HAP-1 (cell line): ENCODE results near the gene MLEC.
"Not testable (repeated sequence)": the region's sequence is repeated elsewhere in the genome, so short reads cannot be mapped to it uniquely, and the experiment has no call there.

Source experiments
- DNase-seq, 2 experiments: peaks; one replicate each; pipeline ENCODE4 v3.0.0-alpha.2; 2016 to 2020; ENCODE audit warnings: low spot score in 2 of 2
- H3K27me3 ChIP-seq: fragments of 250-450 bp; sonication (Bioruptor Pico); 2 replicates; pipeline ENCODE4 v1.5.1; 2020; ENCODE audit warnings: low read depth, mild to moderate bottlenecking, moderate library complexity
- H3K36me3 ChIP-seq: fragments of 250-450 bp; sonication (Bioruptor Pico); replicated peaks from 2 replicates; pipeline ENCODE4 v1.5.1; 2020; ENCODE audit warnings: mild to moderate bottlenecking
- H3K4me1 ChIP-seq: fragments of 250-450 bp; sonication (Bioruptor Pico); 2 replicates; pipeline ENCODE4 v1.5.1; 2020; ENCODE audit warnings: mild to moderate bottlenecking
- H3K4me3 ChIP-seq: fragments of 250-450 bp; sonication (Bioruptor Pico); 2 replicates; pipeline ENCODE4 v1.5.1; 2020; ENCODE audit warnings: mild to moderate bottlenecking, moderate library complexity
- H3K9me3 ChIP-seq: fragments of 250-450 bp; sonication (Bioruptor Pico); 2 replicates; pipeline ENCODE4 v1.5.1; 2020; ENCODE audit warnings: mild to moderate bottlenecking, moderate library complexity
- in situ Hi-C: fragments of 300-500 bp; cut with MboI; formaldehyde crosslinking; loops from 3 replicates; pipeline ENCODE4 v1.14.3; 2020; ENCODE audit warnings: low sequenced_read_pairs, inconsistent platforms, mixed read lengths

The MLEC gene

DNA sequence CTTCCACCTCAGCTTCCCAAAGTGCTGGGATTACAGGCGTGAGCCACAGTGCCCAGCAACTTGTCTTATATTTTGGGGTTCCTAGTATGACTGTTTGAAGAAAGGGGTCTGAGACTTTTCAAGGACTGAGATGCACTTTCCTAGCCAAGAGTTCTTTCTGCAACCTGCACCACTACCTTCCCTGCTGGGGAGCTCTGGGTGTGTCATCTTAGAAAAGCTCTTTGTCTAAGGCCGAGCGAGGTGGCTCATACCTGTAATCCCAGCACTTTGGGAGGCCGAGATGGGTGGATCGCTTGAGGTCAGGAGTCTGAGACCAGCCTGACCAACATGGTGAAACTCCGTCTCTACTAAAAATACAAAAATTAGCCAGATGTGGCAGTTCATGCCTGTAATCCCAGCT is 16.7 kb upstream of the MLEC start:
- H3K9me3 ChIP-seq, H3K36me3 ChIP-seq, H3K27me3 ChIP-seq, in situ Hi-C loops, DNase-seq, H3K4me3 ChIP-seq: not testable (repeated sequence)
- H3K4me1 ChIP-seq = peaks cover 17% of the 10 kb centered on the region

DNA sequence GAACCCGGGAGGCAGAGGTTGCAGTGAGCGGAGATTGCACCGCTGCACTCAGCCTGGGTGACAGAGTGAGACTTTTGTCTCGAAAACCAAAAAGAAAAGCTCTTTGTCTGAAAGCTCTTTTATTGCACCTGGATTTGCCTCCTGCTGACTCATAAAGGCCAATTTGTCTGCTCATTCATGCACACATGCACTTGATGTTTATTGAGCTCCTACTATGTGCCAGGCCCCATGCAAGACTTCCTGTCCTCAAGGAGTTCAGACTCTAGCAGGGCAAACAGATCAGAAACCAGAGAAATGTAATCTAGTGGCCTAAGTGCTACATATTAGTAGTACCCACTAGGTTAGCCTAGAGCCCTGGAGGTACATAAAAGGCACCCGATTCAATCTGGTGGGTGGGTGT is 16.3 kb upstream of the MLEC start:
- no peak overlapping the region for H3K4me3 ChIP-seq
- H3K36me3 ChIP-seq = no peaks in the 10 kb centered on the region
- no peaks in the 10 kb centered on the region for H3K27me3 ChIP-seq
- H3K9me3 ChIP-seq = no peaks in the 10 kb centered on the region
- no peak for DNase-seq
- in situ Hi-C loops = no loop called here
- peaks cover 17% of the 10 kb centered on the region for H3K4me1 ChIP-seq

DNA sequence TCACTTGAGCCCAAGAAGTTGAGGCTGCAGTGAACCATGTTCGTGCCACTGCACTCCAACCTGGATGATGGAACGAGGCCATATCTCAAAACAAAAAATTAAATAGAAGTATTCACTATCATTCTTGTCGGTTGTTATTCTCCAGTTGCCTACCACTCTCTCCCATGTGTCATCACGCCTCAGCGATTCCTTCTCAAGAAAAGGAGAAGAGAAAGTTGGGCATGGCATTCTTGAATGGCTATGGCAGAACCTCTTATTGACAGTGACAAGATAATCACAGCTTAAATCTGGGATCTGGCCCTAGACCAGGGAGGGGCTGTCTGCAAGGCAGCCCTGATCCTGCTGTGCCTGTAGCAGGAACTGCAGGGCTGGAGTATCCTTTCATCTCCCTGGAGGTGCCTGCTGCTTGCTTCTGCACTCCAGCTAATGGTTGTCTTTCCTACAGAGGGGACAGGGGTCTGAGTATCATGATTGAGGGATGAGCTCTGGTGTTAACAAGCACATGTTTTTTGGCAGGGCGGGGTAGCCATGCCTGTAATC is 12.8 kb upstream of the MLEC start:
- no peak overlapping the region for H3K4me3 ChIP-seq
- H3K27me3 ChIP-seq = no peaks in the 10 kb centered on the region
- no peaks in the 10 kb centered on the region for H3K36me3 ChIP-seq
- no peaks in the 10 kb centered on the region for H3K9me3 ChIP-seq
- DNase-seq = no peak
- H3K4me1 ChIP-seq = peaks cover 6% of the 10 kb centered on the region
- in situ Hi-C loops = no loop called here

DNA sequence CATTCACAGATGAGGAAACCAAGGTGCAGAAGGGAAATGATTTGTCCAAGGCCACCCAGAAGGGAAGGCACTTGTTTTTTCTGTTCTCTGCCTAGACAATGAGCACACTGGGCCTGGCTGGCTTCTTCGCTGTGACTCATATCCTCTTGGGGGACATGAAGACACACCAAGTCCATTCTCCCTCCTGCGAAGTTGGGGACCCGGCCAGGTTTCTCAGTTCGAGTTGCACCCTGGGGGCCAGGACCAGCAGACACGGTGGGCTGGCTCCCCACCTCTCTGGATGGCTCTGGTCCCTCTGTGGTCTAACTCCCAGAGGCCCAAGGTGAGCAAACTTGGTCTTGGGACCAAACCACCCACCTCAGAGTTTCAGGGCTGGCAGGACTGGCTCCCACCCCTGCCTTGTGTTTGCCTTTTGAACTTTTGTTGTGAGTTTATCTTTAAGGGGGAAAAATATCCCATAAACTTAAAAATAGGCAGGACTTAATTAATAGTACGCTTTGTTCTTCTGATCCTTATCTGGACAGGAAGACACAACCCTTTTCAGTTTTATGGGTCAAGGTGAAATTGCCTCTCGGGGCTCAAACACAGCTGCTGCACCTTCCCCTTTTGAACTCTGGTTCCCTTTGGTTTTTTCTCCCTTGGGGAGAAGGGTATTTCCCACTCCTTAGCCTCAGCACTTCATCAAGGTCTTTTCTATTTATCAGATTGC is 9.0 kb upstream of the MLEC start:
- in situ Hi-C loops = no loop called here
- Histone ChIP-seq H3K27me3 (no peaks in the 10 kb centered on the region), H3K4me3 (no peak overlapping the region), H3K9me3 (no peaks in the 10 kb centered on the region), H3K4me1 (no peaks in the 10 kb centered on the region), H3K36me3 (no peaks in the 10 kb centered on the region)
- no peak for DNase-seq

DNA sequence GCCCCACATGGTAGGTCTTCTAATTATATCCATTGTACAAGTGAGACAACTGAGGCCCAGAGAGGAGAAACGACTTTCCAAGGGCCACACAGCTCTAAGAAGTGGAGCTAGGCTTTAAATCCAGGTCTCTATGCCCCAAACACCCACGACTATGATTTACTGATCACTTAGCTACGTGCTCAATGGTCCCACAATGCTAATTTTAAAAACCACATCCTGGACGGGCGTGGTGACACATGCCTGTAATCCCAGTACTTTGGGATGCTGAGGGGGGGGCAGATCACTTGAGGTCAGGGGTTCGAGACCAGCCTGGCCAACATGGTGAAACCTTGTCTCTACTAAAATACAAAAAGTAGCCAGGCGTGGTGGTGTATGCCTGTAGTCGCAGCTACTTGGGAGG is 8.4 kb upstream of the MLEC start:
- Histone ChIP-seq H3K4me3 (no peak overlapping the region), H3K4me1 (no peaks in the 10 kb centered on the region), H3K36me3 (no peaks in the 10 kb centered on the region)

DNA sequence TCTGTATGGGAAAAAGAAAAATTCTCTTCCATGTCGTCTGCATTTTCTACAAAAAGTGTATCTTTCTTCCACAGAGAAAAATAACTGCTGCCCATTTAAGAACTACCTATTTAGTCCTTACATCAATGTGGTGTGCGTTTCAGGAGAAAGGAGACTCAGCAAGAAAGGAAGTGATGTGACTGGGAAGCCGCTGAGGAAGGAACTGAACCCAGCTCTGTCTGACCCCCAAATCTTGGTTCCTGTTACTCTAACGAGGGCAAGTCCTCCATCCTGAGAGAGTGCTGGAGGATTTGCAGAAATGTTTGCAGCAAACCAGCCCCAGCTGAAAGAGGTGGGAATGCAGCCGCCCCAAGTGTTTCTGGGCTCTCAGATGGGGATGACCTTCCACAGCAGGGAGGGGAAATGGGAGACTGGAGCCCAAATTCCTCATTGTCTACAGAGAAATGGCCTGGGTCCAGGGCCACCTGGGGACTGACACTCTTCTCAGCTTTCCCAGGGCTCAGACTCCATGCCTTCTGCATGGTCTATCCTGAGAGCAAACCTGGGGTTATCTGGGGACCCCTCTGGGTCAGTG is 6.7 kb upstream of the MLEC start:
- DNase-seq = no peak
- in situ Hi-C loops = no loop called here
- Histone ChIP-seq H3K9me3 (no peaks in the 10 kb centered on the region), H3K4me3 (no peak overlapping the region), H3K36me3 (no peaks in the 10 kb centered on the region), H3K27me3 (no peaks in the 10 kb centered on the region), H3K4me1 (no peaks in the 10 kb centered on the region)

More for the DNA sequence above, 8.4 kb upstream of the MLEC start:
- DNase-seq = no peak
- Histone ChIP-seq H3K9me3 (no peaks in the 10 kb centered on the region), H3K27me3 (no peaks in the 10 kb centered on the region)
- in situ Hi-C loops = no loop called here

DNA sequence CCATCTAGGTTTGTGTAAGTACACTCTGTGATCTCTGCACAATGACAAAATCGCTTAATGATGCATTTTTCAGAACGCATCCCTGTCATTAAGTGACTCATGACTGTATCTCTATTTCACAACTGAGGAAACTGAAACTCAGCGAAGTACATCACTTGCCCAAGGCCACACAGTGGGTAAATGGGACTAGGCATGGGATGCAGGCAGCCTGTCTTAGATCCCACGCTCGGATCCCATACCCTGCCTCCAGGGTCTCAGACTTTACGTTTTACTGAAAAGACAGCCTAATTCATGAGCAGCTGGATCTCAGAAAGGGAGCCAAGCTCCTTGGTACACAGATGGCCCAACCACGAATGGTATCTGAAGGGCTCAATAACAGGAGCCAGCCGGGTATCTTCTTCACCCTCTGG is 2.4 kb upstream of the MLEC start:
- H3K4me1 ChIP-seq = peaks cover 6% of the 10 kb centered on the region
- in situ Hi-C loops = no loop called here
- no peak for DNase-seq
- no peaks in the 10 kb centered on the region; the same call in 1 of the 2 replicates for H3K36me3 ChIP-seq
- H3K27me3 ChIP-seq = no peaks in the 10 kb centered on the region
- H3K4me3 ChIP-seq = no peak overlapping the region
- H3K9me3 ChIP-seq = no peaks in the 10 kb centered on the region

DNA sequence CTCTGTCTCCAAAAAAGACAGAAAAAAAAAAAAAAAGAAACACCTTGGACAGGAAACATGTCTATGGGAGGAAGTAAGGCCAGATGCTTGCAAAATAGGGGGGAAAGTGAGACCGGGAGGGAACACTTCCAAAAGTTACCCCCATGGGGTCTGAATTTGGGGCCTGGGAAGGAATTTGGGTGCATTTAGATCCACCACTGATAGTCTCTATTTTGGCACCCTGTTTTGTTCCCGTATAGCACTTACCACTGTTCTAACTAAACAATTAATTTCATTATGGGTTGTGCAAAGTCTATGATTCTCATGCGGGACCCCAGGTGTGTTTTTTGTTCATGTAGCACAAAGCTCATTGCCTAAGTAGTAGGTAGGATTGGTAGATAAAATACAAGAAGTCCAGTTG is 1.4 kb upstream of the MLEC start:
- no peaks in the 10 kb centered on the region for H3K9me3 ChIP-seq
- in situ Hi-C loops = no loop called here
- H3K27me3 ChIP-seq = no peaks in the 10 kb centered on the region
- no peak overlapping the region for H3K4me3 ChIP-seq
- no peak for DNase-seq
- H3K36me3 ChIP-seq = no peaks in the 10 kb centered on the region; the same call in 1 of the 2 replicates
- peaks cover 10% of the 10 kb centered on the region for H3K4me1 ChIP-seq

DNA sequence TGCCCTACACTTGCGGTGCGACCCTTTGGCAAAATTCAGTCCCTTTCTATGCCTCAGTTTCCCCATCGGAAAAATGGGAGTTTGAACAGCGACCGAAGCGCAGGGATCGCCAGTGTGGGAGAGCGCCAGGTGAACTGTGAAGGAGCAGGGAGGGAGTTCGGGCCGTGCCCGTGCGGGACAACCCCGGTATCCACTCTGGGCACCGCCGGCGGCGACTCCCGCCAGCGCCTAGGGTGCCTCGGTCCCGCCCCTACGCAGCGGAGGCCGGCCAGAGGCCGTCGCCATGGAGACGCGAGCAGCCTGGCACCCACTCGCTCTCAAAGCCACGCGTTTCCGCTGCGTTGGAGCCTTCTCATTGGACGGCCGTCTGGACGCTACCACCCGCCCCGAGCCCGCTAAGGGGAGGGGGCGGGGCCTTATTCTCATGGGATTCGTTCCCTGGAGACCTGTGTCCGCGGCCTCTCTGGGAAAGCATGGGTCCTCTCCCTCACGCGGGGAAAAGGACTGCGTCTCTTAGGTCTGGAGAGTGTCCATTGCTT is 729 bp upstream of the MLEC start:
- Histone ChIP-seq H3K27me3 (no peaks in the 10 kb centered on the region), H3K4me1 (peaks cover 14% of the 10 kb centered on the region), H3K36me3 (no peaks in the 10 kb centered on the region; the same call in 1 of the 2 replicates), H3K9me3 (no peaks in the 10 kb centered on the region), H3K4me3 (peak overlapping the region; percentile 50)
- peak; percentile 98 to 99 for DNase-seq
- in situ Hi-C loops = no loop called here

DNA sequence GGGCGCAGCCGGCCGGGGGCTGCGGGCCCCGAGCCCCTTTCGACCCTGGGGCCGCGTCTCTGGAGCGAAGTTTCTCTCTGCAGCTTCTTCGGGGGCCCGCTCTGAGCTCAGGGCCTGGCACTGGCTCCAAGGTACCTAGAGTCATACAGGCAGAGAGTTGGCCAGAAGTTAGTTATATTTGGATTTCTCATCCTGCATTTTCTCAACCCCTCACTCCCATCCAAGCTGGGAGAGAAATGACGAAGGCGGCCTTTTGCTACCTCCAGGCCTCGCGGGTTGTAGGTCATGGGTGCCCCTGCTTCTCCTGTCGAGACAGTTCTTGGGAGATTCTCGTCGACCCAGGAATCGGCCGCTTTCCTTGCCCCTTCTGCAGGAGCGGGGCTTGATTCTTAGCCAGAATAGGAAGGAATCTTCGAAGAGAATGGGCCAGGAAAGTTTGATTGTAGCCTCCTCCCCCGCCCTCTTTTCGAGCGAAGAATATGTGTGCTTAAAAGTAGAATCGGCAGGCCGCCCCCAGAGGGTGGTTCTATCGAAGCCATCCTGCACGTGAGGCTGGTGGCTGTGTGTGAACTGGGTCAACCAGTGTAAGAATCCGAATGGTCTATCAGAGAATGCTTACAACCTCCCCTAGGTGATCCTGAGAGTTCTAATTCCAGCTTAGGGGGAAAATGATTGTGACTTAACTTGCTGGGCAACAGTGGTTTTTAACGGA is 785 bp downstream of the MLEC start:
- in situ Hi-C loops = no loop called here
- no peaks in the 10 kb centered on the region for H3K9me3 ChIP-seq
- peaks cover 18% of the 10 kb centered on the region for H3K4me1 ChIP-seq
- peak overlapping the region; percentile 50 for H3K4me3 ChIP-seq
- DNase-seq = peak in 1 of 2 experiments; percentile 53
- no peaks in the 10 kb centered on the region for H3K27me3 ChIP-seq
- H3K36me3 ChIP-seq = no peaks in the 10 kb centered on the region; the same call in none of the 2 replicates

DNA sequence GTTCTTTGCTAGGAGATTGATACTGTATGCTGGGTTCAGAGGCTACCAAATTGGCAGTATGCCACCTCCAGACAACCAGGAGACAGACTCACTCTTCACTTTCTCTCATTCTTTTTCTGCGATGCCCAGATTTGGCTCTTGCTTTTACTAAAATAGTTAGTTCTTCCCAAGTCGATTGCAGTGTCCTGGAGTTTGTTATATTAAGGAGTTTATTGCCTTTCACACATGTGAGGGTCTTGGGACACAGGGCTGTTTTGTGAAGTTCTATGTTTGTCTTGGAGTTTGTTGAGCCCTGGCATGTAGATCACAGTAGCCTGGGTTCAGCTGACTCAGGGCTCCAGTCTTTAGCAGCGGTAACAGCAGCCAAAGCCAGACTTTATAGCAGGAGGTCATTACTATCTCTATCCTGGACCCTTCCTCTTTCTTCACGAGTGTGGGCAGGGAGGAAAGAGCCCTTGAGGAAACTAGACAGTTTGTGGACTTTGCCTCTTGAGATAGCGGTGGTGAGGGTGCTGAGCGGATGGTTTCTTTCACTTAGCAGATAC is 1.6 kb downstream of the MLEC start:
- in situ Hi-C loops = no loop called here
- H3K4me3 ChIP-seq = peak overlapping the region; percentile 50
- no peaks in the 10 kb centered on the region for H3K9me3 ChIP-seq
- no peaks in the 10 kb centered on the region for H3K27me3 ChIP-seq
- peak in 1 of 2 experiments; percentile 36 for DNase-seq
- H3K36me3 ChIP-seq = no peaks in the 10 kb centered on the region; the same call in none of the 2 replicates
- peaks cover 21% of the 10 kb centered on the region for H3K4me1 ChIP-seq

DNA sequence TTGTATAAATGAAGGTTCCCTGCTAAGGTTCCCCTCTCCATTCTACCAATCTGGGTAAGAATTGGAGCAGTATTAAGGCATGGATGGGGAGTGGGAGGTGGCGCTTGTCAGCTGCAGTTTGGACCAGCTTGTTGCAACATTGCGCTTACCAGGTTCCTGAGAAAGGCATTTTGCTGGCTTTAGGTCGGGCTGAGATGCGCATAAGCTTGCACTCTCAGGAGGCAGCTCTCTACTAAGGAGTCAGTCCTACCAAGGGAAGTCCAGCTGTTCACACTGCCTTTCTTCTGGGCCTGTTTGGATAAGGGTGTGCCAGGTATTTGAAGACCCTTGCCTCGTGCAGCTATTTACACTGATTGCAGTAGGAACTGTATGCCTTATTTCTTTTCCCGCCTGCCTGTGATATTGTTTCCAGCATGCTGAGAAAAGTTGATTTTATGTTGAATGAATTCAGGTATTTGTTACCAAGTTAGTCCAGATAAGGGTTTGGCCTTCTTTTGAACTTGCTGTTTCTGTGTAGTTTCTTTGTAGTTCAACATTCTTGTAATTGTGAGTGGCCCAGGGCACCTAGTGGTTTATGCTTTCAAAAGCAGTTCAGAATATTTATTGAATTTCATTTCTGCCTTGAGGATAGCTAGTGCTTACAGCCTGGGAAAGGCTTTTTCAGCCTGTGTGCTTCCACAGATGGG is 2.6 kb downstream of the MLEC start:
- peaks cover 7% of the 10 kb centered on the region for H3K36me3 ChIP-seq
- in situ Hi-C loops = no loop called here
- peak overlapping the region; percentile 50 for H3K4me3 ChIP-seq
- no peaks in the 10 kb centered on the region for H3K9me3 ChIP-seq
- H3K4me1 ChIP-seq = peaks cover 21% of the 10 kb centered on the region
- peak in 1 of 2 experiments; percentile 25 for DNase-seq
- H3K27me3 ChIP-seq = no peaks in the 10 kb centered on the region

DNA sequence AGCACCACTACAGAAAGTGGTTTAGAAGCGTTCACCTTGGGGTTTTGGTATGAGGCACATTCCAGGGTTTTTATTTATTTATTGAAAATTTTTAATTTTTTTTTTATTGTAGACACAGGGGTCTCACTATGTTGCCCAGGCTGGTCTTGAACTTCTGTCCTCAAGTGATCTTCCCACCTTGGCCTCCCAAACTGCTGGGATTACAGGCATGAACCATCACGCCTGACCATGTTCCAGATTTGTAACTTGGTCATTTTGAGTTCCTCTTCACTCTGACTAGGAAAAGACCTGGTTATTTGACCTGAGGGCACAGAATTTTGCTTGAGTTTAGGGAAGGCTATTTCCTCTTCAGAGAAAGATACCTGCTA is 3.1 kb downstream of the MLEC start:
- H3K36me3 ChIP-seq = peaks cover 12% of the 10 kb centered on the region
- no peaks in the 10 kb centered on the region for H3K9me3 ChIP-seq
- no peak for DNase-seq
- no peaks in the 10 kb centered on the region for H3K27me3 ChIP-seq
- peaks cover 21% of the 10 kb centered on the region for H3K4me1 ChIP-seq
- in situ Hi-C loops = no loop called here
- H3K4me3 ChIP-seq = no peak overlapping the region
